ENCODE results near the gene DCLK2. TPM values are rescaled to one million over a fixed set of nuclear protein-coding genes. Genes with fewer than 3 reads are reported as not detected.

The DCLK2 gene
- total and polyA plus RNA-seq, 2 of the 13 experiments (the other 11 are each of a cell fraction or from before 2014, with no cell fraction given) = not detected

GRCh38 chr4:150087006-150087405 is 8.8 kb downstream of the DCLK2 start:
- intact Hi-C loops (cut with micrococcal nuclease; ENCODE audit: unreplicated experiment) (no loop called here), in situ Hi-C loops (cut with HindIII; ENCODE audit: extremely low pct_ligation_motif_present, low pct_unique_long_range_greater_than_20kb) (no loop called here)
- Histone ChIP-seq H3K36me3 (replicated peaks in 1 of 2; ENCODE audit: control insufficient read depth in 1 of 2, insufficient read depth in 2 of 2, low read length in 2 of 2) (no peaks in the 10 kb centered on the region), H3K9ac (ENCODE audit: insufficient read depth, low read depth, low read length) (no peak overlapping the region), H4K20me1 (ENCODE audit: insufficient read depth, low read length) (no peaks in the 10 kb centered on the region), H3K79me2 (ENCODE audit: insufficient read depth, low read length) (no peaks in the 10 kb centered on the region), H3K27me3 (ENCODE audit: control insufficient read depth in 1 of 2, insufficient read depth in 2 of 2, low read length in 2 of 2) (0 out of 5 replicates have a peak, but pooled peaks cover 0 to 3% of the 10 kb centered on the region in 2 experiments), H3K4me1 (ENCODE audit: insufficient read depth, low read length) (no peaks in the 10 kb centered on the region), H2AFZ (ENCODE audit: low read length) (no peak overlapping the region), H3K4me2 (ENCODE audit: low read depth, low read length) (no peak overlapping the region), H3K27ac (ENCODE audit: extremely low read length, insufficient read depth, low read length) (no peak overlapping the region), H3K9me3 (ENCODE audit: low read length) (no peaks in the 10 kb centered on the region), H3K4me3 (replicated peaks in 1 of 3; ENCODE audit: insufficient read depth in 1 of 3, low read depth in 2 of 3, low read length in 3 of 3) (no peak overlapping the region)
- FAIRE-seq = no peak
- CTCF ChIA-PET (ENCODE audit: low intra/inter-chr PET ratio, low total read pairs) = no interaction called here
- no peak for DNase-seq (ENCODE audit: low spot score)
- BruUV-seq (replicated peaks) = no TSS peak
- no peak for TF ChIP-seq CSRNP2 (CRISPR knock-in tag; conservative IDR thresholded peaks at IDR 0.05; ENCODE audit: low read depth)
- no peak for TF ChIP-seq THAP9 (CRISPR knock-in tag; IDR thresholded peaks at IDR 0.05; ENCODE audit: borderline replicate concordance)
- no peak for TF ChIP-seq ZNF780A (CRISPR knock-in tag; IDR thresholded peaks at IDR 0.05)
- ATAC-seq = no peak
- POLR2A ChIA-PET = no interaction called here
- 16% methylated on average over 4 of the region's 4 CpGs for WGBS (ENCODE audit: low lambda C conversion rate)

- DNase-seq (ENCODE audit: low spot score) = no peak
- Histone ChIP-seq H3K4me2 (ENCODE audit: low read depth, low read length) (no peak overlapping the region), H3K4me3 (replicated peaks in 1 of 3; ENCODE audit: insufficient read depth in 1 of 3, low read depth in 2 of 3, low read length in 3 of 3) (no peak overlapping the region), H3K27ac (ENCODE audit: extremely low read length, insufficient read depth, low read length) (no peak overlapping the region), H3K9me3 (ENCODE audit: low read length) (no peaks in the 10 kb centered on the region), H4K20me1 (ENCODE audit: insufficient read depth, low read length) (no peaks in the 10 kb centered on the region), H3K4me1 (ENCODE audit: insufficient read depth, low read length) (no peaks in the 10 kb centered on the region), H3K79me2 (ENCODE audit: insufficient read depth, low read length) (no peaks in the 10 kb centered on the region), H2AFZ (ENCODE audit: low read length) (no peak overlapping the region), H3K27me3 (ENCODE audit: control insufficient read depth in 1 of 2, insufficient read depth in 2 of 2, low read length in 2 of 2) (no peaks in the 10 kb centered on the region; a peak in 1 of 5 replicates), H3K9ac (ENCODE audit: insufficient read depth, low read depth, low read length) (no peak overlapping the region), H3K36me3 (replicated peaks in 1 of 2; ENCODE audit: control insufficient read depth in 1 of 2, insufficient read depth in 2 of 2, low read length in 2 of 2) (no peaks in the 10 kb centered on the region)
- no TSS peak for BruUV-seq (replicated peaks)
- WGBS (ENCODE audit: low lambda C conversion rate) = 20% methylated on average over 5 of the region's 5 CpGs
- no peak for TF ChIP-seq PHF8 (CRISPR knock-in tag; IDR thresholded peaks at IDR 0.05)
- no peak for TF ChIP-seq POGZ (CRISPR knock-in tag; IDR thresholded peaks at IDR 0.05)
- intact Hi-C loops (cut with micrococcal nuclease; ENCODE audit: unreplicated experiment) = no loop called here
- POLR2A ChIA-PET = no interaction called here
- CTCF ChIA-PET (ENCODE audit: low intra/inter-chr PET ratio, low total read pairs) = no interaction called here
- no peak for ATAC-seq
- in situ Hi-C loops (cut with HindIII; ENCODE audit: extremely low pct_ligation_motif_present, low pct_unique_long_range_greater_than_20kb) = no loop called here
- no peak for FAIRE-seq
Measured at GRCh38 chr4:150089732-150090131, 11.5 kb downstream of the DCLK2 start.
